22Rv1 (cell line): ENCODE results near the gene NMT2.

Experiments
- CTCF ChIP-seq: fragments of 450-650 bp; IDR thresholded peaks from 2 replicates; pipeline ENCODE4 v1.5.1; 2017; ENCODE audit warnings: mild to moderate bottlenecking
- ZFX ChIP-seq: fragments of 450-650 bp; IDR thresholded peaks from 2 replicates; pipeline ENCODE4 v1.6.1; 2017; ENCODE audit warnings: antibody characterized with exemption, borderline replicate concordance

- no peak for TF ChIP-seq CTCF
- no peak for TF ChIP-seq ZFX
Observed at GRCh38 chr10:15137636-15138035, 30.9 kb downstream of the NMT2 start.
